Right lobe of liver (tissue), 4 donors: ENCODE data around the gene CD109.

Experiments
- POLR2A ChIP-seq: fragments of 450-650 bp; IDR thresholded peaks from one replicate; pipeline ENCODE4 v1.6.1; 2017; ENCODE audit warnings: antibody characterized with exemption, mild to moderate bottlenecking
- TF ChIP-seq, protein P1 (sequence below), 4 donors: fragments of 200-600 bp in 3 of 4; fragments of 450-650 bp in 1 of 4; IDR thresholded peaks; one replicate each; pipeline versions ENCODE4 v1.5.1 to v1.8.0; 2016 to 2022; ENCODE audit warnings: antibody characterized with exemption in 4 of 4, mild to moderate bottlenecking in 2 of 4
- donor health status: DM: no; HTN: no; CAD: no.
- donor health status: DM: no; HTN: no; CAD: no.
- donor health status: DM: no; HTN: yes; CAD: no.

DNA sequence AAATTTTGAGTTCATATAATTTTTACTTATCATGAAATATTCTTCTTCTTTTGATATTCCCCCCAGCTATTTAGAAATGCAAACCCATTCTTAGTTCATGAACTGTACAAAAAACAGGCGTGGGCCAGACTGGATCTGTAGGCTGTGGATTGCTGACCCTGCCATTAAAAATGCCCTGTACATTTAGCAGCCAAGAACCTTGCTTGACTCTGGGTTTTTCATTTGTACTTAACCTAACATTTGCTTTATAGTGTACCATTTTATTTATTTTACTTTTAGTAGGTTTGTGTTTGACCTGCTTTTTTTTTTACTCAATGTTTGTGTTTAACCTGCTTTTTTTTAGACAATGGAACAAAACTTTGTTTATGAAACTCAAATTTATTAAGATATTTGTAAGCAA is 14.9 kb downstream of the CD109 start:
- TF ChIP-seq POLR2A = no peak
- TF ChIP-seq, protein P1, sequence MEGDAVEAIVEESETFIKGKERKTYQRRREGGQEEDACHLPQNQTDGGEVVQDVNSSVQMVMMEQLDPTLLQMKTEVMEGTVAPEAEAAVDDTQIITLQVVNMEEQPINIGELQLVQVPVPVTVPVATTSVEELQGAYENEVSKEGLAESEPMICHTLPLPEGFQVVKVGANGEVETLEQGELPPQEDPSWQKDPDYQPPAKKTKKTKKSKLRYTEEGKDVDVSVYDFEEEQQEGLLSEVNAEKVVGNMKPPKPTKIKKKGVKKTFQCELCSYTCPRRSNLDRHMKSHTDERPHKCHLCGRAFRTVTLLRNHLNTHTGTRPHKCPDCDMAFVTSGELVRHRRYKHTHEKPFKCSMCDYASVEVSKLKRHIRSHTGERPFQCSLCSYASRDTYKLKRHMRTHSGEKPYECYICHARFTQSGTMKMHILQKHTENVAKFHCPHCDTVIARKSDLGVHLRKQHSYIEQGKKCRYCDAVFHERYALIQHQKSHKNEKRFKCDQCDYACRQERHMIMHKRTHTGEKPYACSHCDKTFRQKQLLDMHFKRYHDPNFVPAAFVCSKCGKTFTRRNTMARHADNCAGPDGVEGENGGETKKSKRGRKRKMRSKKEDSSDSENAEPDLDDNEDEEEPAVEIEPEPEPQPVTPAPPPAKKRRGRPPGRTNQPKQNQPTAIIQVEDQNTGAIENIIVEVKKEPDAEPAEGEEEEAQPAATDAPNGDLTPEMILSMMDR (IDR thresholded peaks at IDR 0.05) = no peak
